DLD1 (cell line): ENCODE results near the gene REN.

ENCODE experiments used
- in situ Hi-C: cut with HindIII; loops from 2 replicates; pipeline ENCODE4 v1.10.0; 2017; ENCODE audit warnings: low sequenced_read_pairs

The REN gene

DNA sequence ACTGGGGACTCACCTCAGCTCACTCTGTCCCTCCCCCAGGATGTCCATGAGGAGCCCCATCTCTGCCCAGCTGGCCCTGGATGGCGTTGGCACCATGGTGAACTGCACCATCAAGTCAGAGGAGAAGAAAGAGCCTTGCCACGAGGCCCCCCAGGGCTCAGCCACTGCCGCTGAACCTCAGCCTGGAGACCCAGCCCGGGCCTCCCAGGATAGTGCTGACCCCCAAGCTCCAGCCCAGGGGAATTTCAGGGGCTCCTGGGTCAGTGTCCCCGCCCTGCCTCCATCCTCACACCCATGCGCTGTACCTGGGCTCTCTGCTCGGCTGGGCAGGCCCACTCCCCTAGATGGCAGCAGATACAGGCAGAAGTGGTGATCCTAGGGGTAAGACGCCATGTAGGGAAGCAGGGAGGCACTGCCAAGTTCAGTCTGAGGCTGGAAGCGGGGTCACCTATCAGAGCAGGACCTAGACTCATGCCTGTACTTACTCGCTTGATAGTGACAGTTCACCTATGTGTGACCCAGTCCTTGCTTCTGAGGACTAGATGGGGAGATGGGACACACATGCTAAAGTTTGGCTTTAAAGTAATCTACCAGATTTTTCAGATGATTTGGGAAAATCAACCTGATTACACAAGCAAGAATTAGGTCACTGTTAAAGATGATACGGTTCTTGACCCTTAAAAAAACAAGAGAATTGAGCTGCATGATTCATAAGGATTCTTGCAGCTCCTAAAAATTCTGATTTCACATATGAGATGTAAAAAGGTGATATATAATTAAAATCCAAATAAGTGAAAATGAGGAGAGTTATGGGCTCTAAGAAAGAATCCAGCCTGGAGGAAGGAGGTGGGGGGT is 53.0 kb downstream of the REN start:
- in situ Hi-C loops = loop anchor here (5.0 kb wide), 1 partner anchor 241 kb away; no protein-coding TSS in a partner anchor

DNA sequence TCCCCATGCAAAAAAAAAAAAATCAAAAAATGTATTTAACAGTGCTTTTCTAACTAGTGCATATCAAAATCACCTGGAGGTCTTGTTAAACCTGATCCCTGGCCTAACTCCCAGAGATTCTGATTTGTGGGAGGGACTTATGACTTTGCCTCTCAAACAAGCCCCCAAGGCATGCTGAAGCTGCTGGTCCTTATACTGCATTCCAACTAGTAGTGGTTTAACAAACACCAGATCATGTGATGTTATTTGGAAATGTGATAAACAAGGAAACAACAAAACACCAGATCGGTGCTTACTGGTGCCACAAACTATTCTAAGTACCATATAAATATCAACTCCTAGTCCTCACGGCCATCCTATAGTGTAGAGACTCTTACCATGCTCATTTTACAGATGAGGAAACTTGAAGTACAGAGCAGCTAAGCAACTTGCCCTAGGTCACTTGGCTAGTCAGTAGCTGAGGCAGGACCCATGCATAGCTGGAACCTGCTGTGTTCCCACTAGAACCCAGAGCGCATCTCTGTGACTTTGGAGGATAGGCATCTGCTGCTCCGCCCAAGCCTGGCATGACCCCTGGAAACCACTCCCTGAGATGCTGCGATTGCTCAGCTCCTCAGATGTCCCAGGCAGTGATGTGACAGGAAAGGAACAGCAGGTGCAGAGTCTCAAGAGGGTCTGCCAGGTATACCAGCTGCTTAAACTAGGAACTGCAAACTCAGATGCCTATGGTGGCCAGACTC is 55.1 kb downstream of the REN start:
- in situ Hi-C loops = loop anchor here (5.0 kb wide), 1 partner anchor 239 kb away; no protein-coding TSS in a partner anchor

DNA sequence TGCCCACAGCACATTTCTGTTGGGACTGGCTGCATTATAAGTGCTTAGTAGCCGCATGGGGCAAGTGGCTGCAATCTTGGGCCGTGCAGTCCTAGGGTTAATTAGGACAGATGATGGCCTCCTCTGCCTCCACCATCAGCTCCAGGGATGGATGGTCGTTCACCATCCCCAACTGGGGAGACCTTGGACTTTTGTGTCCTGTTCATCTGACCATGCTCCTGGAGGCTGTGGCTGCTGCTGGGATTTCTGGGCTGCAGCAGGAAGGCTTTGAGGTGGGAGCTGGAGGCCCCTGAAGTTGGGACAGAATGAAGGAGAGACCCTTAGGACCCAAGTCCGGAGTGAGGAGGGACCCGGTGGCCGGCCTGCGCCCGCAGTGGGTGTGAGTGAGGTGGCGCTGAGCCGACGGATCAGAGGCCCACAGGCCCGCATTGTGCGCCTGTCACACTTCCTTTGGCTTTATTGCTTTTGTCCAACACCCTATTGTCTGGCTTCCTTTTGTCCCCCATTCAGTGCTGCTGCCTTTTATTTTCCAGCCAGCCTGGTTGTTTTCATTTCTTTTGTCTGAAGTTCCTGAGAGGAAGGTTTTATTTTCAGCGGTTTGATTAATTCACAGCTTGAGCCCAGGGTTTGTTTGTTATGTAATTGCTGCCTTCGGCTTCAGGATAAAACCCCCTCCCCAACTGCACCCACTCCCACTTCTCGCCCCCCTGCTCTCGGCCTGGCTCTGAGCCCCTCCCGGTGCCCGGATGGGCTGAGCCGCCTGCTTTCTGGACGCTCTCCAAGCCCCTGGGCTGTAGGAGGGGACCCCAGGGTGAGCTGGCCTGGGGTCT is 57.6 kb downstream of the REN start:
- in situ Hi-C loops = no loop called here

DNA sequence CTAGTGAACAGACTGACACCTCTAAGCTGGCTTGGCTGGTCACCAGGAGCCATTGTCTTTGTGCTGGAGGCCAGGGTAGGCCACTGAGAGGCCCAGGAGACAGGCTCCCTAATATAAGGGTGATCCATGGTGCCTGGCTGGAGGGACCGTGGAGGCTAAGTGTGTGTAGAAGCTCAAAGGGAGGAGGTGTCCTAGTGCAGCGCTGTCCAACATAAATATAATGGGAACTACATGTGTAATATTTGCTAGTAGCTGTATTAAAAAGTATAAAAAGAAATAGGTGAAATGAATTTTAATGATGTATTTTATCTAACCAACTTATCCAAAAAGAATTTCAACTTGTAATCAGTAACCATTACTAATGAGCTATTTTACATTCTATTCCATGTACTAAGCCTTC is 58.2 kb downstream of the REN start:
- in situ Hi-C loops = no loop called here

DNA sequence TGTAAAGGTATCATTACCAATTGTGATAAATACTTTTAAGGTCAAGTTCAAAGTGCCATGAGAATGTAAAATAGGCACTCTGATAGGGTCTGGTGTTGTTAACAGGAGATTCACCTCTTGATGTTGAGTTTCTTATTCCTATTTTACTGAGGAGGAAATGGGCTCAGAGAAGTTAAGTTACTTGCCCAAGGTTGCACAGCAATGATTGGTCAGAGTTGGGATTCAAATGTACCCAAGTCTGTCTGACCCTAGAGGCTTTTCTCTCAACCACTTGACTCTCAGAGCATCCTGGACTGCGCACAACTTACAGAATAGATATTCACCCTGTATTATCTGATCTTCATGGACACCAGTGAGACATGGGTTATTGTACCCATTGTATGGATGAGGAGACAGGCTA is 59.3 kb downstream of the REN start:
- in situ Hi-C loops = no loop called here

DNA sequence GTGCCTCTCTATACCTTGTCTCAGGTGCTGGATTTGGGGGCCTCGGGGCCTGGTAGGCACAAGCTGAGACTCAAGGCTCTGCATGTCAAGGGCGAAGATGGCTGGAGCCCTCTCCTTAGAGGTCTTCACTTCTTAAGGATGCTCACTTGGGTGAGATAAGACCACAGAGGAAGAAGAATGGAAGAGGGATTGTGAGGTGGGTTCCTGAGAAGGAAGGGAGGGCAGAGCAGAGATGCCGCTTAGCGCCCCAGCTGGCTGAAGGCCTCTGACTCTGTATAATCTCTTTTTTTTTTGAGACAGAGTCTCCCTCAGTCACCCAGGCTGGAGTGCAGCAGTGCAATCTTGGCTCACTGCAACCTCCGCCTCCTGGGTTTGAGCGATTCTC is 61.0 kb downstream of the REN start:
- in situ Hi-C loops = no loop called here
